Amygdala (tissue), 56 donors: ENCODE measurements around the gene KAT6B.
A peak's percentile ranks its signal among the peaks of the same experiment; 100 is the strongest.
"Not testable (repeated sequence)": the region's sequence is repeated elsewhere in the genome, so short reads cannot be mapped to it uniquely, and the experiment has no call there.

Experiments used
- DNase-seq, 56 donors: peaks; one replicate each; lab custom pipeline; 2025; lab: John Stamatoyannopoulos, UW

The KAT6B gene

DNA sequence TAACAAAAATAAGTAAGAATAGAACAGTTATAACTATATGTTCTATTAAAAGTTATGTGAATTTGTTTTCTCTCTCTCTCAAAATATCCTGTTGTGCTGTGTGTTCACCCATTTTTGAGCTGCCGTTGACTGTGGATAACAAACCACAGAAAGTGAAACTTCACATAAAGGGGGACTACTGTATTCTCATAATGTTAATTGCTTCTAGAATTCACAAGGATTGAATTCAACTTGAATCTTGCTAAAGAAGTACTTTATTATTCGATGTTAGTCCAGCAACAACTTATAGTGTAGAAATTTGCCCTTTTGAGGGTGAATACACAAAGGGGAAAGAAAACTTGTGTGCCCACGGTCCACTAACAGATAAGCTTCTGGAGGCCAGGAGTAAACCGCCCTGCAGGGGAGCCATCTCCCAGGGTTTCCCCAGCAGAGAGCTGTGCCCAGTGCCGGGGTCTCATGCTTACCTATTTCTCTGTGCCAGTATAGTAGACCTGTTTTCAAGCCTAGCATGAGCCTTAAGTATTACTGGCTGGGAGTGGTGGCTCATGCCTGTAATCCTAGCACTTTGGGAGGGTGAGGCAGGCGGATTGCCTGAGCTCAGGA lies 87.1 kb downstream of the KAT6B start:
- no peak for DNase-seq

DNA sequence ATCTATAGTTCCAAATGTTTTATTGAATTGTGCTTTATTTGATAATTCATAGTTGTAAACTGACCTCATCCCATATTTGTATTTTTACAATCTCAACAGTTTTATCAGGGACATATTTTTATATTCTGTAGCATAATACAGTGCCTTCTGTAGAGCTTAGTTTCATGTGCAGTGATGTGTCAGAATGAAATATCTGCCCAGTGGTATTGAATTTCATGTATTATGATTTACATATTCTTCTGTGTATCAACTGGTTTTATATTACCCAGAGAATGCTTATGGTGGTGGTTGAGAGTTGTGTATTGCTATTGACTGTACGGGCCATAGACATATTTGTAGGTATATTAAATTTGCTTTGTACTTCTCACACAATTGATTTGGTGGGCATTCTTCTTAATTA lies 89.9 kb downstream of the KAT6B start:
- no peak for DNase-seq

DNA sequence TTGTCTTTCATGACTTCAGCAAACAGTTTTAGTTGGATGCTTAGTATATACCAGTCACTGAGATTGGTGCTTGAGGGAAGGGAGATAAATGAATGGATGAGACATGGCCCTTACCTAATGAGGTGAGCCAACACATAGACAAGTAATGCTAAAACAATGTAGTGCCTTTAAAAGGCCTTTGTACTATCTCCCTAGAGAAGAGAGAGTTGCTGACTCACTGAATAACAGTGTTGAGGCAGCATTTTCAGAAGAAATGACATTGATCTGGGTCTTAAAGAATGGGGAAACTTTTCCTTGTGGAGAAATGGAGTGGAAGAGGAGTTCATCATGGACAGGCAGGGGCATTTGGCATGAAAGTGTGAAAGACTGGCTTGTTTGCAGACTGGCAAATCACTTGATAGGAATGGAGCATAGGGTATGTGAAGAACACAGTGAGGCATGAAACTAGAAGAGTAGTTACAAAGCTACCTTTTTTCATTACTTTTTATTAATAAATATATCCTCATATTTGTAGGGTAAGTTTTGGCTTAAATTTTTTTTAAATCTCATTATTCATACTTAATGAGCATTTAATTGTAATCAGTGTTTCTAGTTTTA lies 91.2 kb downstream of the KAT6B start:
- no peak for DNase-seq

DNA sequence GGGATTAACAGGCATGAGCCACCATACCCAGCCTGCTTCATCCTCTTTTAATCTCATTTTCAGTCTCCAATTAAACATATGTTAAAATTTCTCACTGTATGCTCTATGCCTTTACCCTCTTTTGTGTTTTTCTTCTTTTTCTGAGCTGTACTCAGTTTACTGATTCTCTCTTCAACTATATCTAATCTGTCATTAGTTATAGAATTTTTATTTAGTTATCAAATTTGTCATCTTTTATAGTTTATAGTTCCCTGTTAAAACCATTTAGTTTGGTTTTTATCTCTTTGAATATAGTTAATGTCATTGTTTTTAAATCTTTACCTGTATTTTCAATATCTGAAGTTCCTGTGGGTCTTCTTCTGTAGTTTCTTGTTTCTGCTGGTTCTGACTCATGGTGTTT lies 93.3 kb downstream of the KAT6B start:
- no peak for DNase-seq

DNA sequence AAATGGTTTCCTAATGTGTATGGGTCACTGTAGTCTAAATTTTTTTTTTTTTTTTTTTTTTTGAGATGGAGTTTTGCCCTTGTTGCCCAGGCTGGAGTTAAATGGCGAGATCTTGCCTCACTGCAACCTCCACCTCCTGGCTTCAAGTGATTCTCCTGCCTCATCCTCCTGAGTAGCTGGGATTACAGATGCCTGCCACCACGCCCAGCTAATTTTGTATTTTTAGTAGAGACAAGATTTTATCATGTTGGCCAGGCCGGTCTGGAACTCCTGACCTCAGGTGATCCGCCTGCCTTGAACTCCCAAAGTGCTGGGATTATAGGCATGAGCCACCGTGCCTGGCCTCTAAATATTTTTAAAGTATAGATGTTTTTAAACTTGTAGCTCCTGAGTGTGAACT lies 94.7 kb downstream of the KAT6B start:
- not testable (repeated sequence) for DNase-seq

DNA sequence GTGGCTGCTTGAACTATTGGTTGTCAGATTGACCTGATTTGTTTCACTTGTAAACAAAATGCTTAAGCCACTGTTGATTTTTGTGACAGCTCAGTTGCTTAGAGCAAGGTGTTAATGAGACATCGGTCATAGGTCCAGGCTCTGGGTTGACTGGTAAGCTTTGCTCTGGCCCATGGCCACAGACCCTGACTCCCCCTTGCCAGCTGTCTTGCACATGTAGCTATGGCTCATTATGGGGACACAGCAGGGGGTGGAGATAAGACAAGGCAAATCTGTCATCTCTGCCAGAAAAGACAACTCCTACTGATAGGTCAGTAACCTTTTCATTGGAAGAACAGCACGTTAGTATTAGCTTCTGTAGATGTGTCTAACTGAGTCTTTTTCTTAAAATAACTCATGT lies 95.3 kb downstream of the KAT6B start:
- no peak for DNase-seq

DNA sequence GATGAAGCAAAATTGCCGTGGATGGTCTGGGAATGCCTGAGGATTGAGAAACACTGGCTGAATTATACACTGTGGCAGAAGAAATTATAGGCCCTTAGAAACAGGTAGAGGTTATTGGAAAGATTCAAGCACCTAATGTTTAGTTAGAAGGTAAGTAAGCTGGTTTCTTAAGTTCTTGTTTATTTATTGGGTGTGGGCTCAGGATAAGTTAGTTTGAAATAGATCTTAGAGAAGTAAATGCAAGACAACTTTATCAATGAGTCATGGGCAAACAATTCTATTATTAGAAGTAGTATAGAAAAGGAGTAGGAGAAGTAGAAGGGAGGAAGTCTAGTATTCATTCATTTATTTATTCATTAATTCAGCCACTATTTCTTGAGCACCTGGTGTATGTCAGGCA lies 96.5 kb downstream of the KAT6B start:
- no peak for DNase-seq

DNA sequence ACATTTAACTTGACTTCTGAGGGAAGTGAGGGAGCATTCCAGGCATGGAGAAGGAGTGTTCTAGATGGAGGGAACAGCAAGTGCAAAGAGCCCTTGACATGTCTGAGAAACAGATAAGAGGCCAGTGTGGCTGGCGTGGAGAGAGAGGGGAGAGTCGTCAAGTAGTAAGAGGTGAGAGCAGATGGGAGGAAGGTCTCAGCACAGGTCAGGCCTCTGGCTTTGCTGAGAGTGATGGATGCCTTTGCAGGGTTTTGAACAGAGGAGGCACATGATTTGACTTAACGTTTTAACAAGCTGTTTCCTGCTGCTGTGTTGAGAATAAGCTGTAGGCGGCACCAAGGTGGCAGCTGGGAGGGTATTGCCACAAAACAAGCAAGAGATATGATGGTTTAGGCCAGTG lies 97.2 kb downstream of the KAT6B start:
- DNase-seq: no peak

DNA sequence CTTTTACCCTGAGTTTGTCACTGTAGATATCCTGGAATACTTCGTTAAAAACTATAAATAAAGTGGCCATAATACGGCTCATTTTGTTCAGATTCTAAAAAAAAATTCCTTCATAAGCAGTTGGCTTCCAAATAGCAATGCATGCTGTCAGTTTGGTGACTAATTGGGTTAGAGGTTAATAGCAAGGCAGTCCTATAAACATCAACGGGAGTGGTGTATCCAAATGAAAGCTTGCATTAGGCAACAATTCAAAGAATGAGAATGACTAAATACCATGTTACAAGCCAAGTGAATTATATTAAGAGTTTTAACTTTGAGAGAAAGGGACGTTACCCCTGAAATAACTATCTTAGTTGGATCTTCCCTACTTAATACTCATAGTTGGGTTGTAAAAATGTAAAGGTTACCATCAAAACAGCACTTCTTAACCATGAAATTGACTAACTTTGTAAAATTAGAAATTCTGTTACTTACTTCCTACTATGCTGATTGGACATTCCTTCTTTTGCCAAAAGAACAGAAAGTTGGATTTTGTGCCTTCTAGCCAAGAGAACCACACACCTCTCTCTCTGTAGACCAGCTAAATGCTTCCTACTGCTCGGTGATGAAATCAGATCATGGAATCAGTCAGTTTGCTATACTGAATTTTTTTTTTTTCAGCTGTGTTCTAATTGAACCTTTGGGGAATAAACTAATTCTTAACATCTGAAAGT lies 98.0 kb downstream of the KAT6B start:
- no peak for DNase-seq

DNA sequence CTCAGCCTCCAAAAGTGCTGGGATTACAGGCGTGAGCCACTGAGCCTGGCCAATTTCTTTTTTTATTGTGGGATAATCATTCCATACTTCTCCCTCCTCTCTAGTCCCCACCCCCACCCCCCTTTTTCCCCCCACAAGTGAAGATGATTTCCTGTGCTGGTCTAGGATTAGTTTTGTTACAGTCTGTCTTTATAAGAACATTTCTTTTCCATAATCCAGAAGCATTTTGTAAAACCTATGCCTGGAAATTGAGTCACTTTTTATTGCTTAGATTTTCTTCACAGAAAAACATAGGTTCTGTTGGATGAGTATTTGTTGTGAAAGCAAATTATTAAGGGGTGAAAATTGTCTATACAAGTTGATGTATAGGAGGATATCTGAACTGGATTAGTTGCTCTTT lies 98.9 kb downstream of the KAT6B start:
- DNase-seq: no peak

DNA sequence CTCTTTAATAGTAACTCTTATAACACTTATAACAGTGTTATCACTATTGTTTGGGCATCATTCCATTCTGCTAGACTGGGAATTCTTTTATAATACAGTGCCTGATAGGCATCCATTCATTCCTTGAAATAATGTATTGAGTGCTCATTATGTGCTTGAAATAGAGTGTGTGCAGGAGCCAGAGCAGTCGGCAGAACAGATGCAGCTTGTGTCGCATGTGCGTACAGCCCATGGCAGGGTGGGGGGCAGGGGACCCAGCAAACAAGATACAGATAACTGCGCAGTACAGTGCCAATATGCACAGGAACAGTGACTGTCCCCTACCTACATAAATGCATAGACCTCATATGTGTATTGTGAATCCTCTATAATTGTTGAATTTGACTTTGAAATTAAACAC lies 99.3 kb downstream of the KAT6B start:
- DNase-seq: peak in 4 of 56 donors; percentile 12 to 22 (median 15)

DNA sequence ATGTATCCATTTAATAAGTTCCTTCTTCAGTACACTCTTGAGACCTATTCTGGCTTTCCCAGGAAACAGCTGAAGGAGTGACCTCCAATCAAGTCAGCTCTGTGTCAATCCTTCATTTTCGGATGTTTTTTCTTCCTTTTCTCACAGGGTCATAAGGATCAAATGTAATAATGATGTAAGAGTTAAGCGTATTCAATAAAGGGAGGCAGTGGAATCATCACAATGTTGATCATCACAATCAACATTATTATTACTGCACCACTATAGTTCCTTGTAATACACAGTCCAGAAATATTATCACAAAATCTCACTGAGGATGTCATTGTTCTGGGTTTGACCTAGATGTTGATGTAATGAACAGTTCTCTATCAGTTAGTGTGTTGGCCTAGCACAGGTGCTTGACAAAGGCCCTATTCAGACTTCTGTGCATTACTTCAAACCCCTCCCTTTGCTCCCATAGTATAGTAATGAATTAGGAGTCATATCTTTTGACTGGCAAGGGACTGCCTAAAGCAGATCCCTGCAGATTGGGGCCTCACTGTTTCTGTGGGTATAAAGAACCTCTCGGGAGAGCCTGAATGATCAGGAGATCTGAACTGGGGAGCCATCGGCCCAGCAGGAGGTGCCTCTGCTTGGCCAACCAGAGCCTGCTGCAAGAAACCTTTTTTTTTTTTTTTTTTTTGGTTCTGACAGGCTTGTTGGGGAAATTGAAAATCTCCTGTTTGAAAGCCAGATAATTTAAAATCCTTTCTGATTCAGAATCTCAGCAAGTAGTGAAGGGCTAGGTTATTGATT lies 100.6 kb downstream of the KAT6B start:
- DNase-seq: peak in 9 of 56 donors; percentile 6 to 50 (median 14)

DNA sequence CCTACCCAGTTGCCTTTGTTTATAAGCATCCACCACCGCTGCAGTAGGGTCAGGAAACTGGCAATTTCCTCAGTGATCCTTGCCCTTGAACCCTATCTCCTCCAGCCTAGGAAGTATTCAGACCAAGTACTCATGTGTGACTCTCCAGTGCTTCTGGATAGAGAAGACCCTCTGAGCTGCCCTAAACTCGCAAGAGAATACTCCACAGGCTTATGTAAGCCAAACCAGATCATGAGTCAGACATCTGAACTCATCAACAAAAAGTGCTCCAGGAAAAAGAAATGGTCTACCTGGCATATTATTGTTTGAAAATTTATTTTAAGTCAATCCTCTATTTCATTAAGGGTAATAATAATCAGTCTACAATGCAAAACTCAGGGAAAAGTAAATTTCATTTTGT lies 101.3 kb downstream of the KAT6B start:
- DNase-seq: no peak

DNA sequence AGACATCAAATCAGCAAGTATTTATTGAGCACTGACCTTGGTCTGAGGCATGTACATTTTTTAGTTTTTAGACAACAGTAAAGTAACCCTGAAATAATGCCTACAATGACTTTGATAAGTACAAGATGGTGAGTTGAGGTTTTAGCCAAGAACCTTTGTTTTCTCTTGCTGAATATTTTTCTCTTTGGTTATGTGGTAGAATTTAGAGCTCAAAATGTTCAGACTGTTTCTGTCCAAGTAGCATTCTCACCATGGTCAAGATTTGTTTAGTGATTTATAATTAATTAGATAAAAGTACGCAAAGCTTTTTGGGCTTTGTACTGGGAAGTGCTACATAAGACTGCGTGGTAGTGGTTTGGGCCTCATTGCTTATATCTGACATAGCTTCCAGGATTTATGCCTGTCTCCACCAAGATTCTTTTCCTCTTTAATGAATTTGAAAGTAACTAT lies 102.4 kb downstream of the KAT6B start:
- no peak for DNase-seq

DNA sequence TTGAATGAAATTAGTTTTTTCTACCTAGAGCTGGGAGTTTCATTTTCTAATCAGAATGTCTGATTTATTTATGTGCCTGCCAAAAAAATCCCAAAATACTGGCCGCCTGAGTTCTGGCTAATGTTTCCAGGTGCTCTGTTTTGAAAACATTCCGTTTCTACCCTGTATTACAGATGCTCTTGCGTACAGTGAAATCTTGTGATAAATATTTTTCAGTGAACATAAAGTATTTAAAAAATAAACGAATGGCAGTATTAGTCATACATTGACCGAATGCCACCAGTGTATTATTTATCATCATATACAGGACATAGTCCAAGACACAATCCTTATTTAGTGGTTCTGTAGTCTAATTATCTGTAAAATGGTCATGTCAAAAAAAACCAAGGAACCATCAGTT lies 102.8 kb downstream of the KAT6B start:
- no peak for DNase-seq

DNA sequence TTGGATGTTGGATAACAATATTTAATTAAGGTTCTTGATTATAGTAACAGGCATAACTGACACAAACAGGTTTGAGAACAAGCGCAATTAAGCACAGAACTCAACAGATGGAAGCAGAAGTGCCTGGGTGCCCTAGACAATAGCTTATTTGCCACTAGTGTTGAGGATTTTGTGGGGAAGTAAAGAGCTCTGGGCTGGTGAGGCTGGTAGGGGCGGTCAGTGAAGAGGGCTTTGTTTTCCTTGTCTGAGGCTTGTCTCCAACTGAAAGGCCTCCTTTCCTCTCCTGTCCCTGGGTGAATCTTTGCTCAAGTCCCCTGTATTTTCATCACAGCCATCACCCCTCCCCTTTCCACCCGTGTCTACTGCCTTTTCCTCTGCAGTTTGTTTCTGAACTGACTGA lies 104.6 kb downstream of the KAT6B start:
- DNase-seq: peak in 19 of 56 donors; percentile 5 to 60 (median 14)

DNA sequence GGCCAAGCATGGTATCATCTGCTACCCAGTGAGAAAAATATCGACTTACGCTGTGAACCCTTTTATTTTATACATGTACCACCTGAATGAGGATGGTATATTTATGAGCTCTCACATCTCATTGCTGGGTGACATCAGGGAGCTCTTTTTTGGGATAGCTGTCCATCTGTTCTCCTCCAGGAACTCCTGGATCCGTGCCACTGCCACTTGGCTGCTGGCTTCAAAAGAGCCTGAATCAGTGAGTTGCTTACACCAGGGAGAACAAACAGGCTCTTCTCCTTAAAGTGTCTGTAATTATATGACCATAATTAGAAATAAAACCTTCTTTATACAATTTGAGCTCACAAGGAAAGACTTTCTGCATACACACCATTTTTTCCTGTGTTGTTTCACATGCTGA lies 106.2 kb downstream of the KAT6B start:
- peak in 41 of 56 donors; percentile 6 to 82 (median 37) for DNase-seq

DNA sequence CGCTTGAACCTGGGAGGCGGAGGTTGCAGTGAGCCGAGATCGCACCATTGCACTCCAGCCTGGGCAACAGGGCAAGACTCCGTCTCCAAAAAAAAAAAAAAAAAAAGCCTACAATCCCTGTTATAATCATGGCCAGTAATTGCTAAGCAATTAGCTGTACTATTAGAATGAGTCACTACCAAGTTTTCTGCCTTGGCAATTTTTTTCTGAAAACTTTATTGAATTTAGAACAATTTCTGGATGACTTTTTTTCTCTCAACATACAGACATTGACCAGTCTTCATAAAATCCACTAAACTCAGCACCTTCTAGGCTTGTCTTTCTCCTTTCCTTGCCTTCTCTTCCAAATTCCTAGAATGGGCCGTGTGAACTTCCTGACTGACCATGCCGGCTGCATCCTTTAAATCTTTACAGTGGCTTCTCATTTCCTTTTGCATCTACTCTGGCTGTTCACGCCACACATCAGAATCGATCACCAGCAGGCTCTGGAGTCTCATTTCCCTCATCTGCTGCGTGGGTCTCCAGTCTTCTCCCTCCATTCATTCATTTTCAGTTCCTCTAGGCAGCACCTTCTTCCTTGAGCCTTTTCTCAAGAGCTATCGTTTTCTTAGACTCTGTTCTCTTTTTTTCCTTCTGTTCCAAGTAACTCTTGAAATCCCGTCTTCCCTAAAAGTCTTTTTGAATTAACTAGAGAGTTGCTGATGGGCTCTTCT lies 107.9 kb downstream of the KAT6B start:
- no peak for DNase-seq

DNA sequence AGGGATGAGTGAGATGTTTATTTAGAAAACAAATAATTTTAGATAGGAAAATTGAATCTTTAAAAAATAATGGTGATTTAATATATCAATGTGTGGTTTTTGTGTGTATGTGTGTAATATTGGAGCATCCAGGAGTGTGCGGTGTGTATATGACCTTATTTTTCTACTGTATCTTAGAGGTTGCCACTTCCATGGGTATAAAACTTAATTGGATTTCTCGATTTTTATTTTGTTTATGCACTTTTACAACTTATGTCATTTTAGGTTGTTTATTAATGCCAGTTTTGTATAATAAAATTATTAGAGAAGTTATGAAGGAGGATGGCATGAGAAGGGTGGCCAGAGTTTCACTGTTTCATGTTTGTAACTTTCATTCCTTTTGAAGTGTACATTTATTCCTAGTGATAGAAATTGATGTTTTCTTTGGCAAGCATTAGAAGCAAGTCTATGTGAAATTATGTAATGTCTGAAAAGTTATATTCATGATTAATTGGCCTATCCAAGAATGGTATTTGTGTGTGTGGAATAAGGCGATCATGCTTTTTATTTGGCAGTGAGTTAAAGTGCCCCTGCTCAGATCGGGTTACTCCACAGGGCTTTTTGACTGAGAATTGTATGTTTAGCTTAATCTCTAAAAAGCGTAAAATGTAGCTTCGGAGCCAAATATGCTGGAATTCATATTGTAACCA lies 110.3 kb downstream of the KAT6B start:
- no peak for DNase-seq

DNA sequence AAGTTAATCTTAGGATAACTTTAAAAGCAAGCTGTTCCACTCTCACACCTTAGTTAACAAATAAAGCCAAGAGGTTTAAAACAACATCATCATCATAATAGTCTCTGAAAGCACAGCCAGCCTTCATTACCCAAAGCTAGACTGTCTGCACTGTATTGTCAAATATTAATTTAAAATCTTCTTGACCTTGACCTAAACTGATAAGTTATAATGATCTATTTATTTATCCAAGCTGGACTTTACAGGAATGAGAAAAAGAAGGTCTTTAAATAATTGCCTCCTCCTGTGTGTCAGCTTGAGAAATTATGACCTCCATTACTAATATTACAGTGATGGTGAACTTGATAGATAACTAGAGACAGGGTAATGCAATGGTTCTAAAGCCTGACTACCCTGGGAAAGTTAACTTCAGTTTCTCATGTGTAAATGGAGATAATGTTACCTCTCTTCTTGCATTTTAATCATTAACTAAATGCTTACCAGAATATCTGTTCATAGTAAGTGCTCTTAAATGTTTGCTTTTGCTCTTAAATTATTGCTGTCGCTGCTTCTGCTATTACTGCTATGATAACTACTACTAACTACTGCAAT lies 111.0 kb downstream of the KAT6B start:
- DNase-seq: no peak
